Measurements from ENCODE around the gene TSC2.
"Not testable (repeated sequence)": the region's sequence is repeated elsewhere in the genome, so short reads cannot be mapped to it uniquely, and the experiment has no call there.

The TSC2 gene

GRCh38 chr16:2124694-2125444 lies 77.1 kb downstream of the TSC2 start:
- not testable (repeated sequence) for DNase-seq

GRCh38 chr16:2125609-2126008 lies 77.8 kb downstream of the TSC2 start:
- DNase-seq = not testable (repeated sequence)

- DNase-seq = not testable (repeated sequence)
Observed at GRCh38 chr16:2126161-2126743, 78.5 kb downstream of the TSC2 start.

DNA sequence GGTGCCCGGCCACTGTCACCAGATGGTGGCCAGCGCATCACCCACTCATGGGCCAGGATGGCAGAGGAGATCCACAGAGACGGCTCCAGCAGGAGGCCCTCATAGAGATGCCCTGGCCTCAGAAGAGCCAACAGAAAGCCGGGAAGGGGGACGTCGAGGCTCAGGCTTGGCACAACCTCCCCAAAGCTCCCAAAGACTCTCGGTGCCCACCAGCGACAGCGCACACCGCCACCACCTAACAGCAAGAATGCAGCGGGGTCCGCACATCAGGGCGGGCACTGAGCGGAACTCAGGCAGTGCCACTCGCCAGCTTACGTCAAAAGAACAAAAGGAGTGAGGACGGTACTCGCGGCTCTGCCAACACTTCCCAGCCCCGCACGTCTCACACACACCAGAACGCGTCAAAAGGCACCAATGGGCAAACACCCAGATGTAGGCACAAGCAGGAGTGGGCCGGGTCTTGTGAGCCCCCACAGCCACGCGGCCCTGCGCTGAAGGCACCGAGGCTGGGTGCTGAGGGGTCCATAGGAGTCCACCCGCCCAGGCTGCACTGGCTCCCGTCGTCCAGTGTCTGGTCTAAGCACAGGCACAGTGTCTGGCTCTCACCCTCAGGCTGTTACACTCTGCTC lies 79.3 kb downstream of the TSC2 start:
- not testable (repeated sequence) for DNase-seq

DNA sequence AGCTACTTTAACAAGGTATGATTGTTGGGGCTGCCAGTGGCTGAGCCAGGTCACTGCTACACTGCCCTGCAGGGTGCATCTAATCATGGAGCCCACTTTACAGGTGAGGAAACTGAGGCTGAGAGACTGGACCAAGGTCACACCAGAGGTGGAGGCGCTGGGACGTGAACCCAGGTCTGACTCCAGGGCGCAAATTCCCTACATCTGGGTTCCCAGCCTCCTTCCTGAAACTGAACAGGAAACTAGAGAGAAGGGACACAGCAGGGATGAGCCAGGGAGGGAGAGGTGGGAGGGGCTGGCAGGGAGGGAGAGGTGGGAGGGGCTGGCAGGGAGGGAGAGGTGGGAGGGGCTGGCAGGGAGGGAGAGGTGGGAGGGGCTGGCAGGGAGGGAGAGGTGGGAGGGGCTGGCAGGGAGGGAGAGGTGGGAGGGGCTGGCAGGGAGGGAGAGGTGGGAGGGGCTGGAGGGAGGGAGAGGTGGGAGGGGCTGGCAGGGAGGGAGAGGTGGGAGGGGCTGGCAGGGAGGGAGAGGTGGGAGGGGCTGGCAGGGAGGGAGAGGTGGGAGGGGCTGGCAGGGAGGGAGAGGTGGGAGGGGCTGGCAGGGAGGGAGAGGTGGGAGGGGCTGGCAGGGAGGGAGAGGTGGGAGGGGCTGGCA lies 80.0 kb downstream of the TSC2 start:
- DNase-seq = peak; percentile 47

DNA sequence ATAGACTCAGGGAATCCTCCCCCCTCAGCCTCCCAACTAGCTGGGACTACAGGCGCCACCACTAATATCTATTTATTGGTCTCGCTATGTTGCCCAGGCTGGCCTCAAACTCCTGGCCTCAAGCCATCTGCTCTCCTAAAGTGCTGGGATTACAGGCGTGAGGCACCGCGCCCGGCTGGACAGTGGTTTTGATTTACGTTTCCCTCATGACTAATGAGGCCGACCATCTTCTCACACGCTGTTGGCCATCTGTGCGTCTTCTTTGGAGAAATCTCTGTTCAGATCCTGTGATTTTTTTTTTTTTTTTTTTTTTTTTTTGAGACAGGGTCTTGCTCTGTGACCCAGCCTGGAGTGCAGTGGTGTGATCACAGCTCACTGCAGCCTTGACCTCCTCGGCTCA lies 81.5 kb downstream of the TSC2 start:
- not testable (repeated sequence) for DNase-seq

DNA sequence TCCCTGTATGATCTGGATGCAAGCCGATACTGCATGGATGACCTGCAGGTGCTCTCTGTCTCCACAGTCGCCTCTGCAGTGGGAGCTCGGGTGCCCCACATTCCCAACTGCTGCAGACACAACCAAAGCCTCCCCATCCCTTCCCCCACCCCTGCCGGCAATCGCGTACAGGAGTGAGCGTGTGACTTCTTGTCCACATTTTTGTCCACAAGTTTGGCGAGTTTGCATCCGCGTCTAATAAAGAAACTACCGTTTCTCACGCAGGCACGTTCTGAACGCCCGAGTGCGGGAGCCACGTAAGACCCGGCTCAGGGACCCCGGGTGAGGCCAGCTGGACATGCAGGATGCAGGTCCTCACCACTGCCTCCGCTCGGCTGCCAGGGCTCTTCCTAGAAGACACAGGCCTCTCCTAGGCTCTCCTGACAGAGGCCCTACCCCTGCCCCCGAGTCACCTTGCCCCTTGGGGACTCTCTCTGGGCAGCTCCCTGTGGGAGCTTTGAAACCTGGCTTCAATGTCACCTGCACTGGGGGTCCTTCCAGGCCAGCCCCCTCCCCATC lies 82.2 kb downstream of the TSC2 start:
- not testable (repeated sequence) for DNase-seq

DNA sequence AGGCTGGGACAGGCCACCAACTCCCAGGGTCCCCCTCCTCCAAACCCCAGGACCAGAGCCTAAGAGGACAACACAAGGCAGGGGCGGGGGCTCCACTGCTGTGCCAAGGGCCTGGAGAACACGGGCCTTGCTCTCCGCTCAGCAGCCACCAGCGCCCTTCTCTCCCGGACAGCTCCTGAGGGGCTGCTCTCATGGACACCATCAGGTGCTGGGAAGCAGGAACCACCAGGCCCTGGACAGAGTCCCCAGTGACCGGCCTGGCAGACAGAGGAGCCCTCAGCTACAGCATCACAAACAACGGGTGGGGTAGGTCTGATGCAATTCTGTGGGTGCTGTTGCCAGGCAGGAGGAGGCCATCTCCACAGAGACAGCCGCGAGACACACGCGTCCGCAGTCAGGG lies 86.0 kb downstream of the TSC2 start:
- DNase-seq = not testable (repeated sequence)

DNA sequence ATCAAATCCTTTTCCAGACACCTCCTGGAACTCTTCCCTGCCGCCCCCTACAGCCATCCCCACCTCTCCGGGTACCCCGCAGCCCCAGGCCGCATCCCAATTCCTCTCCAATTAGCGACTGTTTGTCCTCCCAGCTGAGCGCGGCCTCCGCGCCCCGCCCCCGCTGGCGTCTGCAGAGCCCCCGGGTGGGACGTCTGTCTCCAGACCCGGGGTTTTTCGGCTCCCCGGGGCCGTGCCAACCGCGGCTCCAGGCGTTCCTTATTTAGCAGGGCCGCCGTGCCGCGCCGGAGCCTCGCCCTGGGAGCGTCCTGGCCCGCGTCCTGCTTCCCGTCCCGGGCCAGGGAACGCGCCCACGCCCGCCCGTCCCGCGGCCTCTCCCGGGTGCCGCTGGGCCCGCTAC lies 87.3 kb downstream of the TSC2 start:
- DNase-seq = not testable (repeated sequence)

DNA sequence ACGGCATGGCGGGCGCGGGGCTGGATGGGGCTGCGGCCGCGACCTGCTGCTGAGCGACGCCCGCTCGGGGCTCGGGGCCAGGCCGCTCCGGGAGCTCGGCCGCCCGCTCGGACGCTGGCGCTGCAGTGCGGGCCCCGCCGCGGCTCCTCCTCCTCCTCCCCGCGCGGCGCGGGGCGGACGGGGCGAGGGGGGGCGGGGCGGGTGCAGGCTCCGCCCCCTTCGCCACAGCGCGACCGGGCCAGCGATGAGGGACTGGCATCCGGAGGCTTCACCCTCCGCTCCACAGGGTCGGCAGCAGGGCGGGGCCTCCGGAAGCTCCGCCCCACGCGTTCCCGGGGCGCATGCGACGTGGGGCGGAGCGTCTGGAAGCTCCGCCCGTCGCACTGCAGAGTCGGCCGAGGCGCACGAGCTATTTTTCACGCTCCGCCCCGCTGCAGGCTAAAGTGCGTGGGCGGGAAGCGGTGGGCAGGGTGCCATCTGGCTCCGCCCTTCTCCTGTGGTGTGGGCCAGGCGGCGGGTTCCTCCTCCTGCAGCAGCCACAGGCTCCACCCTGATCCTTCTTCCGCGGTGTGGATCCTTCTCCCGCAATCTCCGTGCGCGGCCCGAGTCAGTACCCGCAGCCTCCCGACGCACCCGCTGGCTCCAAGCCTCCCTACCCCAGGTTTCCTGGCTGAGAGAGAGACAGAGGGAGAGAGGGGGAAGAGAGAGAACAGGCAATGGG lies 88.1 kb downstream of the TSC2 start, which contains the start of gene PKD1:
Gene PKD1 (minus strand): TSS at position 129 of the 721 bp plus-strand sequence. CDS start 209 bp downstream, outside the sequence.
- DNase-seq = peak; percentile 99

Data from CD4-positive, alpha-beta T cell treated with Interleukin-10 for 1 hour (primary cell).